GM18498 (cell line): Measurements from ENCODE around the gene RSL1D1.
A peak's percentile ranks its signal among the peaks of the same experiment; 100 is the strongest.
"Not testable (repeated sequence)": the region's sequence is repeated elsewhere in the genome, so short reads cannot be mapped to it uniquely, and the experiment has no call there.

Experiments
- ATAC-seq: cut with Tn5 transposase; IDR thresholded peaks from one replicate; pipeline ENCODE4 v1.9.1; 2021; ENCODE audit warnings: mild to moderate bottlenecking, moderate library complexity; ENCODE audit not compliant: unreplicated experiment

RSL1D1 gene

GRCh38 chr16:11799509-11800381, 51.6 kb downstream of the RSL1D1 start:
- no peak for ATAC-seq

GRCh38 chr16:11799017-11799381, 52.3 kb downstream of the RSL1D1 start:
- no peak for ATAC-seq

- no peak for ATAC-seq
Observed at GRCh38 chr16:11797957-11798299, 53.4 kb downstream of the RSL1D1 start.

- ATAC-seq: peak; percentile 92
Observed at GRCh38 chr16:11797166-11797956, 54.0 kb downstream of the RSL1D1 start, which contains the start of gene ZC3H7A. Gene ZC3H7A, minus strand, starts transcription at chr16:11797258. Its CDS starts 14,904 bp downstream, at chr16:11782354.

- peak; percentile 21 for ATAC-seq
Observed at GRCh38 chr16:11796227-11797165, 54.8 kb downstream of the RSL1D1 start.

GRCh38 chr16:11795887-11796226, 55.5 kb downstream of the RSL1D1 start:
- no peak for ATAC-seq

GRCh38 chr16:11794996-11795886, 56.1 kb downstream of the RSL1D1 start:
- ATAC-seq: no peak

- ATAC-seq: no peak
Observed at GRCh38 chr16:11794447-11794846, 56.9 kb downstream of the RSL1D1 start.

GRCh38 chr16:11793840-11794239, 57.5 kb downstream of the RSL1D1 start:
- ATAC-seq: no peak

GRCh38 chr16:11792410-11793241, 58.7 kb downstream of the RSL1D1 start:
- ATAC-seq: no peak

- ATAC-seq: no peak
Observed at GRCh38 chr16:11791144-11791828, 60.1 kb downstream of the RSL1D1 start.

- ATAC-seq: no peak
Observed at GRCh38 chr16:11788914-11789313, 62.4 kb downstream of the RSL1D1 start.

GRCh38 chr16:11784980-11785599, 66.3 kb downstream of the RSL1D1 start:
- not testable (repeated sequence) for ATAC-seq

GRCh38 chr16:11784381-11784780, 67.0 kb downstream of the RSL1D1 start:
- ATAC-seq: not testable (repeated sequence)

GRCh38 chr16:11784038-11784369, 67.3 kb downstream of the RSL1D1 start:
- ATAC-seq: no peak
